HG03432 (cell line): ENCODE data around the gene ZNF638.
"Not testable (repeated sequence)": the region's sequence is repeated elsewhere in the genome, so short reads cannot be mapped to it uniquely, and the experiment has no call there.

Source experiments
- ATAC-seq: cut with Tn5 transposase; IDR thresholded peaks from one replicate; pipeline ENCODE4 v1.9.1; 2021; ENCODE audit warnings: mild to moderate bottlenecking, moderate library complexity; ENCODE audit not compliant: unreplicated experiment

ZNF638 gene

GRCh38 chr2:71402427-71402826 is 70.8 kb downstream of the ZNF638 start:
- ATAC-seq: no peak

GRCh38 chr2:71409611-71410010 is 78.0 kb downstream of the ZNF638 start:
- ATAC-seq: no peak

GRCh38 chr2:71410696-71411095 is 79.1 kb downstream of the ZNF638 start:
- ATAC-seq: no peak

- ATAC-seq: not testable (repeated sequence)
These were observed 85.3 kb downstream of the ZNF638 start for GRCh38 chr2:71416866-71417265.

- ATAC-seq: no peak
These were observed 86.0 kb downstream of the ZNF638 start for GRCh38 chr2:71417300-71418202.

GRCh38 chr2:71419145-71419544 is 87.6 kb downstream of the ZNF638 start:
- ATAC-seq: no peak

GRCh38 chr2:71419976-71420375 is 88.4 kb downstream of the ZNF638 start:
- ATAC-seq: no peak

GRCh38 chr2:71422786-71423185 is 91.2 kb downstream of the ZNF638 start:
- no peak for ATAC-seq

GRCh38 chr2:71423817-71424420 is 92.3 kb downstream of the ZNF638 start:
- ATAC-seq: no peak

- no peak for ATAC-seq
These were observed 95.1 kb downstream of the ZNF638 start for GRCh38 chr2:71426721-71427120.

GRCh38 chr2:71428472-71429383 is 97.1 kb downstream of the ZNF638 start:
- no peak for ATAC-seq

GRCh38 chr2:71445142-71445541 is 113.6 kb downstream of the ZNF638 start:
- not testable (repeated sequence) for ATAC-seq

- no peak for ATAC-seq
These were observed 114.9 kb downstream of the ZNF638 start for GRCh38 chr2:71446505-71446904.

GRCh38 chr2:71449343-71449742 is 117.8 kb downstream of the ZNF638 start:
- no peak for ATAC-seq

GRCh38 chr2:71451705-71452104 is 120.1 kb downstream of the ZNF638 start:
- no peak for ATAC-seq

GRCh38 chr2:71452565-71452964 is 121.0 kb downstream of the ZNF638 start:
- ATAC-seq: no peak

GRCh38 chr2:71453404-71454220 is 122.0 kb downstream of the ZNF638 start, which contains the start of gene DYSF:
TSS of gene DYSF (plus strand) at chr2:71453561.
- ATAC-seq: no peak

- ATAC-seq: no peak
These were observed 122.8 kb downstream of the ZNF638 start for GRCh38 chr2:71454221-71455010.

GRCh38 chr2:71455011-71455740 is 123.6 kb downstream of the ZNF638 start:
- no peak for ATAC-seq
